HepG2 (cell line): Measurements from ENCODE around the gene ZFR. TPM values are rescaled to one million over a fixed set of nuclear protein-coding genes. Genes with fewer than 3 reads are reported as not detected.

ENCODE experiments used
- BRCA1 ChIP-seq: sonication (generic); formaldehyde crosslinking; IDR thresholded peaks from 2 replicates; pipeline ENCODE4 v1.4.0; 2020; ENCODE audit warnings: missing genetic modification reagents
- CEBPG ChIP-seq: IDR thresholded peaks from 2 replicates; pipeline ENCODE4 v1.6.1; 2016
- HOXA3 ChIP-seq: sonication (generic); formaldehyde crosslinking; IDR thresholded peaks from 2 replicates; pipeline ENCODE4 v1.5.0; 2020; ENCODE audit warnings: missing genetic modification reagents
- MBD4 ChIP-seq: IDR thresholded peaks from 2 replicates; pipeline ENCODE4 v1.6.1; 2012; ENCODE audit warnings: low read length, inconsistent platforms, borderline replicate concordance
- MED1 ChIP-seq: sonication (generic); formaldehyde crosslinking; IDR thresholded peaks from 2 replicates; pipeline ENCODE4 v1.4.0; 2020; ENCODE audit warnings: missing genetic modification reagents
- NCOA2 ChIP-seq: sonication (generic); formaldehyde crosslinking; IDR thresholded peaks from 2 replicates; pipeline ENCODE4 v1.8.0; 2022; ENCODE audit warnings: inconsistent platforms
- NPAS2 ChIP-seq: sonication (generic); formaldehyde crosslinking; IDR thresholded peaks from 2 replicates; pipeline ENCODE4 v1.8.0; 2022; ENCODE audit warnings: mild to moderate bottlenecking, missing genetic modification reagents, borderline replicate concordance
- RARG ChIP-seq: sonication (generic); formaldehyde crosslinking; IDR thresholded peaks from 2 replicates; pipeline ENCODE4 v1.4.0; 2020; ENCODE audit warnings: low read depth, mild to moderate bottlenecking, missing genetic modification reagents
- RBFOX2 ChIP-seq: fragments of 200-400 bp; formaldehyde crosslinking; IDR thresholded peaks from 2 replicates; pipeline ENCODE4 v1.6.1; 2017; ENCODE audit warnings: low read depth, mild to moderate bottlenecking, low read length
- RXRB ChIP-seq: IDR thresholded peaks from 2 replicates; pipeline ENCODE4 v1.6.1; 2016; ENCODE audit warnings: borderline replicate concordance, missing genetic modification reagents, missing compliant biosample characterization
- STAG1 ChIP-seq: sonication (generic); formaldehyde crosslinking; IDR thresholded peaks from 2 replicates; pipeline ENCODE4 v1.4.0; 2020; ENCODE audit warnings: missing genetic modification reagents
- TCF7 ChIP-seq: sonication (generic); IDR thresholded peaks from 2 replicates; pipeline ENCODE4 v1.6.1; 2016; ENCODE audit warnings: antibody characterized with exemption, low read depth
- ZEB1 ChIP-seq: IDR thresholded peaks from 2 replicates; pipeline ENCODE4 v1.6.1; 2012; ENCODE audit warnings: mild to moderate bottlenecking, low read depth, inconsistent platforms; ENCODE audit not compliant: insufficient replicate concordance
- ZFX ChIP-seq: sonication (generic); formaldehyde crosslinking; IDR thresholded peaks from 2 replicates; pipeline ENCODE4 v1.4.0; 2020; ENCODE audit warnings: mild to moderate bottlenecking, low read depth, missing genetic modification reagents, moderate library complexity
- ZKSCAN8 ChIP-seq: IDR thresholded peaks from 2 replicates; pipeline ENCODE4 v1.6.1; 2016; ENCODE audit warnings: borderline replicate concordance, missing genetic modification reagents, missing compliant biosample characterization
- ZNF569 ChIP-seq: sonication (generic); formaldehyde crosslinking; IDR thresholded peaks from 2 replicates; pipeline ENCODE4 v1.5.0; 2020; ENCODE audit warnings: mild to moderate bottlenecking, missing genetic modification reagents, moderate library complexity, borderline replicate concordance
- ZNF709 ChIP-seq: sonication (generic); formaldehyde crosslinking; IDR thresholded peaks from 2 replicates; pipeline ENCODE4 v1.5.0; 2020; ENCODE audit warnings: mild to moderate bottlenecking, missing genetic modification reagents
- polyA plus RNA-seq, 8 experiments: library from polyadenylated mRNA; depleted of rRNA in 3 of 8; stranded (reverse) in 7 of 8; unstranded in 1 of 8; fragments of >200 nt; fragmentation: Illumina TruSeq in 4 of 8; extraction: Trizol in 4 of 8; gene quantifications; 2 replicates each; pipeline versions ENCODE4 v1.2.1 to v1.2.3, GENCODE V29; 2011 to 2016; ENCODE audit warnings: low read depth in 4 of 8, missing spikeins in 1 of 8, mixed read lengths in 1 of 8; ENCODE audit not compliant: insufficient read depth in 1 of 8
- total RNA-seq, 5 experiments: library from RNA; depleted of rRNA; stranded (reverse); fragments of >200 nt; fragmentation: Illumina TruSeq; extraction: Trizol; gene quantifications; 2 replicates each; pipeline ENCODE4 v1.2.3, GENCODE V29; 2016; ENCODE audit warnings: low read depth in 1 of 5
- TF ChIP-seq, protein P1 (sequence below): sonication (generic); formaldehyde crosslinking; IDR thresholded peaks from 2 replicates; pipeline ENCODE4 v1.4.0; 2020; ENCODE audit warnings: missing genetic modification reagents
- TF ChIP-seq, protein P2 (sequence below), 2 experiments: fragments of 450-650 bp in 1 of 2; sonication (generic) in 1 of 2; formaldehyde crosslinking; IDR thresholded peaks; 2 replicates each; pipeline versions ENCODE4 v1.5.0 to v1.8.0; 2020 to 2022; ENCODE audit warnings: mild to moderate bottlenecking in 1 of 2, missing genetic modification reagents in 1 of 2
- TF ChIP-seq, protein P3 (sequence below): sonication (generic); formaldehyde crosslinking; IDR thresholded peaks from 2 replicates; pipeline ENCODE4 v1.4.0; 2020; ENCODE audit warnings: missing genetic modification reagents, low read depth, mild to moderate bottlenecking, borderline replicate concordance
- TF ChIP-seq, protein P4 (sequence below): IDR thresholded peaks from 2 replicates; pipeline ENCODE4 v1.6.1; 2016; ENCODE audit warnings: low read depth

ZFR gene
- total and polyA plus RNA-seq, 2 of the 13 experiments (the other 11 are each of a cell fraction or from before 2014, with no cell fraction given), result 89.0 to 92.8 TPM

DNA sequence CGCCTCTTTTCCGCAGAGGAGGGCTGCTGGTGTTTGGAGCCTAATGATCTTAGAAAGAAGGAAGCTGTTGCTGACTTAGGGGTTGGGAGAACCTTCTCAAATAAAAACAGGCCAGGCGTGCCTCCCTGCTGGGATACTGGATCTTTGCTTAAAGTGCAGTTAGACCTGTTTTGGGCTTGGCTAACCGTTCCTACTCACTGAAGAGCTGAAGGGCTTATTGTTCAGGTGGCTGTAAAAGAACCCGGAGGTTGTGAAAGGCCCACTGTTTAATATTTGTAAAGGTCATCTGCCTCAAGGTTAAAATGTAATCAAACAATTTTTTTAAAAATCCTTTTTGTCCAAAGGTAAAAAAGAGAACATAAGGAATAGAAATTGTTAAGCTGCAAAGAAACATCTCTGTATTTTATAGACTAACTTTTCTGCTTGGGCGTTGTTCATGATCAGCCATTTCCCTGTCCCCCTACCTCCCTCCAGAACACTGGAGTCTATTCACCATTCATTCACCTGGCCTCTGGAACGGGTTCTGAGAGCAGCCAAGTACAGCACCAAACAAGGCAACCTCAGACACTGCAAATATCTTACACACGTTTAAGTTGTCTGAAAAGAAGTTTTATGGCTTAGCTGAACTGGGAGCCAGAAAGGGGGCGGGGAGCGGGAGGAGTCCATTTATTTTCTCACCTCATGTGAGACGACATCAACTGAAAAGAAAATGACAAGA, 113.2 kb downstream of the ZFR start (continued):
- TF ChIP-seq, protein P1, sequence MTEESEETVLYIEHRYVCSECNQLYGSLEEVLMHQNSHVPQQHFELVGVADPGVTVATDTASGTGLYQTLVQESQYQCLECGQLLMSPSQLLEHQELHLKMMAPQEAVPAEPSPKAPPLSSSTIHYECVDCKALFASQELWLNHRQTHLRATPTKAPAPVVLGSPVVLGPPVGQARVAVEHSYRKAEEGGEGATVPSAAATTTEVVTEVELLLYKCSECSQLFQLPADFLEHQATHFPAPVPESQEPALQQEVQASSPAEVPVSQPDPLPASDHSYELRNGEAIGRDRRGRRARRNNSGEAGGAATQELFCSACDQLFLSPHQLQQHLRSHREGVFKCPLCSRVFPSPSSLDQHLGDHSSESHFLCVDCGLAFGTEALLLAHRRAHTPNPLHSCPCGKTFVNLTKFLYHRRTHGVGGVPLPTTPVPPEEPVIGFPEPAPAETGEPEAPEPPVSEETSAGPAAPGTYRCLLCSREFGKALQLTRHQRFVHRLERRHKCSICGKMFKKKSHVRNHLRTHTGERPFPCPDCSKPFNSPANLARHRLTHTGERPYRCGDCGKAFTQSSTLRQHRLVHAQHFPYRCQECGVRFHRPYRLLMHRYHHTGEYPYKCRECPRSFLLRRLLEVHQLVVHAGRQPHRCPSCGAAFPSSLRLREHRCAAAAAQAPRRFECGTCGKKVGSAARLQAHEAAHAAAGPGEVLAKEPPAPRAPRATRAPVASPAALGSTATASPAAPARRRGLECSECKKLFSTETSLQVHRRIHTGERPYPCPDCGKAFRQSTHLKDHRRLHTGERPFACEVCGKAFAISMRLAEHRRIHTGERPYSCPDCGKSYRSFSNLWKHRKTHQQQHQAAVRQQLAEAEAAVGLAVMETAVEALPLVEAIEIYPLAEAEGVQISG (CRISPR knock-in tag), result no peak
- TF ChIP-seq RBFOX2 (peak; percentile 58), STAG1 (CRISPR knock-in tag) (peak; percentile 22; the same call in 1 of the 2 replicates), ZNF569 (CRISPR knock-in tag) (no peak), MED1 (CRISPR knock-in tag) (peak; percentile 45), ZFX (CRISPR knock-in tag) (peak; percentile 29; the same call in 1 of the 2 replicates), RARG (CRISPR knock-in tag) (no peak), HOXA3 (CRISPR knock-in tag) (peak; percentile 38; the same call in 1 of the 2 replicates), NCOA2 (peak; percentile 81; the same call in 1 of the 2 replicates), ZKSCAN8 (peak; percentile 46; the same call in 1 of the 2 replicates), MBD4 (0 out of 2 replicates have a peak, but pooled peaks have one; percentile 63), ZNF709 (CRISPR knock-in tag) (no peak), RXRB (CRISPR knock-in tag) (peak; percentile 51), CEBPG (CRISPR knock-in tag) (peak; percentile 74), NPAS2 (CRISPR knock-in tag) (no peak), ZEB1 (peak; percentile 71), BRCA1 (CRISPR knock-in tag) (no peak; the same call in 1 of the 2 replicates), TCF7 (peak; percentile 4)
- TF ChIP-seq, protein P2, sequence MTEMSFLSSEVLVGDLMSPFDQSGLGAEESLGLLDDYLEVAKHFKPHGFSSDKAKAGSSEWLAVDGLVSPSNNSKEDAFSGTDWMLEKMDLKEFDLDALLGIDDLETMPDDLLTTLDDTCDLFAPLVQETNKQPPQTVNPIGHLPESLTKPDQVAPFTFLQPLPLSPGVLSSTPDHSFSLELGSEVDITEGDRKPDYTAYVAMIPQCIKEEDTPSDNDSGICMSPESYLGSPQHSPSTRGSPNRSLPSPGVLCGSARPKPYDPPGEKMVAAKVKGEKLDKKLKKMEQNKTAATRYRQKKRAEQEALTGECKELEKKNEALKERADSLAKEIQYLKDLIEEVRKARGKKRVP (CRISPR knock-in tag; IDR thresholded peaks at IDR 0.05), result 0 out of 4 replicates have a peak, but pooled peaks of 1 of the 2 experiments have one; percentile 26
- TF ChIP-seq, protein P3, sequence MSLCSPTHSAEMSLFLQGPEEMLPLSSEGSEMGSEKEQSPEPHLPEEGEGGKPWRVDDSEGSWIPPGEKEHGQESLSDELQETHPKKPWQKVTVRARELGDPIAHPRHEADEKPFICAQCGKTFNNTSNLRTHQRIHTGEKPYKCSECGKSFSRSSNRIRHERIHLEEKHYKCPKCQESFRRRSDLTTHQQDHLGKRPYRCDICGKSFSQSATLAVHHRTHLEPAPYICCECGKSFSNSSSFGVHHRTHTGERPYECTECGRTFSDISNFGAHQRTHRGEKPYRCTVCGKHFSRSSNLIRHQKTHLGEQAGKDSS (CRISPR knock-in tag), result no peak
- TF ChIP-seq, protein P4, sequence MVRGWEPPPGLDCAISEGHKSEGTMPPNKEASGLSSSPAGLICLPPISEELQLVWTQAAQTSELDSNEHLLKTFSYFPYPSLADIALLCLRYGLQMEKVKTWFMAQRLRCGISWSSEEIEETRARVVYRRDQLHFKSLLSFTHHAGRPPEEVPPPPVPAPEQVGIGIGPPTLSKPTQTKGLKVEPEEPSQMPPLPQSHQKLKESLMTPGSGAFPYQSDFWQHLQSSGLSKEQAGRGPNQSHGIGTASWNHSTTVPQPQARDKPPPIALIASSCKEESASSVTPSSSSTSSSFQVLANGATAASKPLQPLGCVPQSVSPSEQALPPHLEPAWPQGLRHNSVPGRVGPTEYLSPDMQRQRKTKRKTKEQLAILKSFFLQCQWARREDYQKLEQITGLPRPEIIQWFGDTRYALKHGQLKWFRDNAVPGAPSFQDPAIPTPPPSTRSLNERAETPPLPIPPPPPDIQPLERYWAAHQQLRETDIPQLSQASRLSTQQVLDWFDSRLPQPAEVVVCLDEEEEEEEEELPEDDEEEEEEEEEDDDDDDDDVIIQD (CRISPR knock-in tag), result 0 out of 2 replicates have a peak, but pooled peaks have one; percentile 3
